Smooth muscle cell (in vitro differentiated cells): ENCODE measurements around the gene CPD. TPM values are rescaled to one million over a fixed set of nuclear protein-coding genes. Genes with fewer than 3 reads are reported as not detected.

ENCODE experiments used
- DNase-seq: peaks from one replicate; lab custom pipeline; 2025; ENCODE audit not compliant: unreplicated experiment; lab: John Stamatoyannopoulos, UW
- H2AFZ ChIP-seq: fragments of 200-600 bp; sonication (generic); 2 replicates; pipeline ENCODE4 v1.6.0; 2016; ENCODE audit warnings: antibody characterized with exemption, low read depth, mild to moderate bottlenecking
- H3F3A ChIP-seq: fragments of 200-600 bp; sonication (generic); 2 replicates; pipeline ENCODE4 v1.6.0; 2017; ENCODE audit warnings: antibody characterized with exemption, low read depth
- H3K27ac ChIP-seq: fragments of 200-600 bp; sonication (generic); 2 replicates; pipeline ENCODE4 v1.5.1; 2016; ENCODE audit warnings: low read depth, mild to moderate bottlenecking
- H3K27me3 ChIP-seq: fragments of 200-600 bp; sonication (generic); 2 replicates; pipeline ENCODE4 v1.6.1; 2016; ENCODE audit warnings: low read depth, mild to moderate bottlenecking
- H3K36me3 ChIP-seq: fragments of 200-600 bp; sonication (generic); 2 replicates; pipeline ENCODE4 v1.5.1; 2016; ENCODE audit warnings: low read depth
- H3K4me1 ChIP-seq: fragments of 200-600 bp; sonication (generic); 2 replicates; pipeline ENCODE4 v1.5.1; 2016; ENCODE audit warnings: low read depth
- H3K4me2 ChIP-seq: fragments of 200-600 bp; sonication (generic); 2 replicates; pipeline ENCODE4 v1.6.0; 2016; ENCODE audit warnings: mild to moderate bottlenecking
- H3K4me3 ChIP-seq: fragments of 200-600 bp; sonication (generic); 2 replicates; pipeline ENCODE4 v1.5.1; 2016; ENCODE audit warnings: mild to moderate bottlenecking
- H3K79me2 ChIP-seq: fragments of 200-600 bp; sonication (generic); 2 replicates; pipeline ENCODE4 v1.6.0; 2016; ENCODE audit warnings: low read depth, mild to moderate bottlenecking
- H3K9ac ChIP-seq: fragments of 200-600 bp; sonication (generic); 2 replicates; pipeline ENCODE4 v1.6.0; 2016; ENCODE audit warnings: low read depth
- H3K9me3 ChIP-seq: fragments of 200-600 bp; sonication (generic); replicated peaks from 2 replicates; pipeline ENCODE4 v1.5.1; 2016; ENCODE audit warnings: low read depth
- H4K20me1 ChIP-seq: fragments of 200-600 bp; sonication (generic); 2 replicates; pipeline ENCODE4 v1.6.0; 2016; ENCODE audit warnings: low read depth
- CTCF ChIP-seq: fragments of 200-600 bp; sonication (generic); IDR thresholded peaks from 2 replicates; pipeline ENCODE4 v1.5.1; 2017; ENCODE audit warnings: borderline replicate concordance, mild to moderate bottlenecking, antibody characterized with exemption; ENCODE audit not compliant: insufficient read depth, poor library complexity, severe bottlenecking
- WGBS: methylation state at CpG from one replicate; pipeline ENCODE4 v1.1.7; 2016; ENCODE audit warnings: low lambda C conversion rate; 5-methylcytosine and 5-hydroxymethylcytosine counted together
- polyA plus RNA-seq: library from polyadenylated mRNA; unstranded; fragments of >200 nt; fragmentation: Nextera tagmentation; extraction: Ambion mirVana; gene quantifications from 2 replicates; pipeline ENCODE4 v1.2.1, GENCODE V29; 2016
- total RNA-seq: library from RNA; depleted of rRNA; stranded (reverse); fragments of >200 nt; gene quantifications from 2 replicates; pipeline ENCODE4 v1.2.3, GENCODE V29; 2014

Gene CPD
- total and polyA plus RNA-seq, 2 experiments from 2014 or later = 16.8 to 68.5 TPM

DNA sequence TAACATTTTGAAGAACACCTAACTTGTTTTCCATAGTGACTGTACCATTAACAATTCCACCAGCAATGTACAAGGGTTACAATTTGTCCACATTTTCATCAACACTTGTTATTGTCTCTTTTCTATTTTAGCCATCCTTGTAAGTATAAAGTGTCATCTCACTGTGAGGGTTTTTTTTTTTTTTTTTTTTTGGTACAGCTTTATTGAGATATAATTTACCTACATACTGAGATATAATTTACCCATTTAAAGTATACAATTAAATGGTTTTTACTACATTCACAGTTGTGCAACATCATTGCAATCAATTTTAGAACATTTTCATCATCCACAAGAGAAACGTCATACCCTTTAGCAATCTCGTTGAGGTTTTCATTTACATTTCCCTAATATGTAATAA is 27.0 kb upstream of the CPD start:
- Histone ChIP-seq H3K9me3 (no peaks in the 10 kb centered on the region), H3K27ac (no peak overlapping the region), H3K79me2 (no peaks in the 10 kb centered on the region), H3F3A (no peaks in the 10 kb centered on the region), H3K4me1 (no peaks in the 10 kb centered on the region), H4K20me1 (no peaks in the 10 kb centered on the region), H2AFZ (no peak overlapping the region), H3K4me2 (no peak overlapping the region), H3K9ac (no peak overlapping the region), H3K4me3 (no peak overlapping the region), H3K27me3 (no peaks in the 10 kb centered on the region), H3K36me3 (no peaks in the 10 kb centered on the region)
- no peak for DNase-seq
- no peak for TF ChIP-seq CTCF
- WGBS = 96% methylated on average over 2 of the region's 2 CpGs

DNA sequence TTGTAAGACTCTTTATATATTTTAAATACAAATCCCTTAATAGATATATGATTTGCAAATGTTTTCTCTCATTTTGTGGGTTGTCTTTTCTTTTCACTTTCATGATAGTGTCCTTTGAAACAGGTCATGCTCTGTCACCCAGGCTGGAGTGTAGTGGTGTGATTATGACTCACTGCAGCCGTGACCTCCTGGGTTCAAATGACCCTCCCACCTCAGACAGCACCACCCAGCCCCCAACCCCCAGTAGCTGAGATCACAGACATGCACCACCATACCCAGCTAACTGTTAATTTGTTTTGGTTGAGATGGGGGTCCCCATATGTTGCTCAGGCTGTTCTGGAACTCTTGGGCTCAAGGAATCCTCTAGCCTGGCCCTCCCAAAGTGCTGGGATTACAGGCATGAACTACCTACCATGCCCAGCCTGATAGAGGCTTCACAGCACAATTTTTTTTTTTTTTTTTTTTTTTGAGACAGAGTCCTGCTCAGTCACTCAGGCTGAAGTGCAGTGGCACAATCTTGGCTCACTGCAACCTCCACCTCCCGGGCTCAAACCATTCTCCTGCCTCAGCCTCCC is 26.4 kb upstream of the CPD start:
- 88% methylated on average over 2 of the region's 2 CpGs for WGBS

GRCh38 chr17:30354701-30355100 is 24.0 kb upstream of the CPD start:
- H3K79me2 ChIP-seq = no peaks in the 10 kb centered on the region
- DNase-seq = no peak
- H3K4me1 ChIP-seq = no peaks in the 10 kb centered on the region
- no peak overlapping the region for H2AFZ ChIP-seq
- H3K27ac ChIP-seq = no peak overlapping the region
- TF ChIP-seq CTCF = no peak
- H4K20me1 ChIP-seq = no peaks in the 10 kb centered on the region
- H3K9ac ChIP-seq = no peak overlapping the region
- no peak overlapping the region for H3K4me2 ChIP-seq
- H3K27me3 ChIP-seq = no peaks in the 10 kb centered on the region
- no peaks in the 10 kb centered on the region for H3K9me3 ChIP-seq
- no peaks in the 10 kb centered on the region for H3K36me3 ChIP-seq
- no peaks in the 10 kb centered on the region for H3F3A ChIP-seq
- no peak overlapping the region for H3K4me3 ChIP-seq

More for the DNA sequence above, 26.4 kb upstream of the CPD start:
- Histone ChIP-seq H3K9me3 (no peaks in the 10 kb centered on the region), H3K4me3 (no peak overlapping the region), H3K27ac (no peak overlapping the region), H3F3A (no peaks in the 10 kb centered on the region), H3K79me2 (no peaks in the 10 kb centered on the region), H3K4me1 (no peaks in the 10 kb centered on the region), H3K9ac (no peak overlapping the region), H2AFZ (no peak overlapping the region), H3K36me3 (no peaks in the 10 kb centered on the region), H3K4me2 (no peak overlapping the region), H4K20me1 (no peaks in the 10 kb centered on the region), H3K27me3 (no peaks in the 10 kb centered on the region)
- DNase-seq = no peak
- no peak for TF ChIP-seq CTCF

- no peaks in the 10 kb centered on the region for H3K36me3 ChIP-seq
- H3K4me3 ChIP-seq = no peak overlapping the region
- no peaks in the 10 kb centered on the region for H3K9me3 ChIP-seq
- no peaks in the 10 kb centered on the region for H3K4me1 ChIP-seq
- DNase-seq = no peak
- no peaks in the 10 kb centered on the region for H3K79me2 ChIP-seq
- H3K9ac ChIP-seq = no peak overlapping the region
- no peak overlapping the region for H2AFZ ChIP-seq
- H4K20me1 ChIP-seq = no peaks in the 10 kb centered on the region
- H3K4me2 ChIP-seq = no peak overlapping the region
- no peak overlapping the region for H3K27ac ChIP-seq
- no peaks in the 10 kb centered on the region for H3K27me3 ChIP-seq
- TF ChIP-seq CTCF = no peak
- H3F3A ChIP-seq = no peaks in the 10 kb centered on the region
Measured at GRCh38 chr17:30357476-30357875, 21.3 kb upstream of the CPD start.
